Sigmoid colon (tissue), 7 donors: ENCODE results near the gene SYNPO2. TPM values are rescaled to one million over a fixed set of nuclear protein-coding genes. Genes with fewer than 3 reads are reported as not detected.

Source experiments
- DNase-seq: peaks from one replicate; pipeline ENCODE4 v3.0.0-alpha.2; 2019
- H3K27ac ChIP-seq, 4 donors: fragments of 200-600 bp; sonication (generic); one replicate each; pipeline ENCODE4 v1.5.1; 2016 to 2019; ENCODE audit warnings: mild to moderate bottlenecking in 1 of 4
- H3K27me3 ChIP-seq, 3 donors: fragments of 200-600 bp; sonication (generic); one replicate each; pipeline ENCODE4 v1.5.1; 2019; ENCODE audit warnings: mild to moderate bottlenecking in 1 of 3
- H3K36me3 ChIP-seq, 4 donors: fragments of 200-600 bp; sonication (generic); one replicate each; pipeline ENCODE4 v1.5.1; 2016 to 2019
- H3K4me1 ChIP-seq, 4 donors: fragments of 200-600 bp; sonication (generic); one replicate each; pipeline ENCODE4 v1.5.1; 2017 to 2019
- H3K4me3 ChIP-seq, 4 donors: fragments of 200-600 bp; sonication (generic); one replicate each; pipeline ENCODE4 v1.5.1; 2017 to 2019; ENCODE audit warnings: mild to moderate bottlenecking in 2 of 4, moderate library complexity in 1 of 4
- H3K9me3 ChIP-seq, 4 donors: fragments of 200-600 bp in 3 of 4; sonication (generic) in 3 of 4; one replicate each; pipeline versions ENCODE4 v1.5.1 to v1.6.1; 2013 to 2019
- EP300 ChIP-seq, 4 donors: sonication (generic); formaldehyde crosslinking; IDR thresholded peaks; one replicate each; pipeline ENCODE4 v1.6.1; 2017; ENCODE audit warnings: antibody characterized with exemption in 4 of 4
- POLR2A ChIP-seq, 2 donors: fragments of 450-650 bp; IDR thresholded peaks; one replicate each; pipeline ENCODE4 v1.6.1; 2016; ENCODE audit warnings: antibody characterized with exemption in 2 of 2, mild to moderate bottlenecking in 2 of 2, moderate library complexity in 2 of 2
- POLR2AphosphoS5 ChIP-seq, 4 donors: sonication (generic); formaldehyde crosslinking; IDR thresholded peaks; one replicate each; pipeline ENCODE4 v1.6.1; 2017; ENCODE audit warnings: antibody characterized with exemption in 4 of 4
- WGBS, 2 donors: extraction: QIAGEN DNeasy Blood & Tissue Kit; methylation state at CpG; one replicate each; pipeline ENCODE4 v1.1.7; 2013; 5-methylcytosine and 5-hydroxymethylcytosine counted together
- intact Hi-C: fragments of 100-400 bp; cut with DNase I; formaldehyde crosslinking; loops from one replicate; pipeline ENCODE4 v1.15.1; 2023
- polyA plus RNA-seq, 3 donors: library from polyadenylated mRNA; stranded (reverse); fragments of 200-250 nt; gene quantifications; one replicate each; pipeline ENCODE4 v1.2.3, GENCODE V29; 2013
- total RNA-seq, 4 donors: library from RNA; depleted of rRNA; stranded (reverse); fragments of >200 nt; gene quantifications; one replicate each; pipeline ENCODE4 v1.1.0, GENCODE V29; 2016
- TF ChIP-seq, protein P1 (sequence below), 4 experiments: fragments of 450-650 bp in 3 of 4; fragments of 200-600 bp in 1 of 4; IDR thresholded peaks; one replicate each; pipeline ENCODE4 v1.5.1; 2016 to 2019; ENCODE audit warnings: antibody characterized with exemption in 4 of 4, mild to moderate bottlenecking in 3 of 4, moderate library complexity in 2 of 4
- donor health status: healthy with polysubstance abuse.
- donor health status: Bipolar disorder and iron deficiency.
- donor health status: healthy.

Gene SYNPO2
- total and polyA plus RNA-seq, 7 donors, result 2.1 to 1,591 (median 611) TPM

DNA sequence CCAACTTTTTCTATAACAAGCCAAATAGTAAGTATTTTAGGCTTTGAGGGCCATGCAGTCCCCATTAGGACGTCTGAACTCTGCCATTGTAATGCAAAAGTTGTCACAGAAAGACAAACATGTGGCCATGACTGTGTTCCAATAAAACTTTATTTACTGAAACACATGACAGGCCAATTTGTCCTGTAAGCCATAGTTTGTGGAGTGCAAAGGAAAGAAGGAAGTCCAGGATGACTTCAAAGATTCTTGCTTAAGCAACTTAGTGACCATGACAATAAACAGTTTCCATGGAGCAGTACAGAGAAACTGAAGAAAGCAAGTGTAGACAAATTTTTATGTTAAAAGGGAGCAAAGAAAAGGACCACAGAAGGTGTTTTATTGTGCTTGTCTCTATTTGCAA, 212.0 kb downstream of the SYNPO2 start:
- intact Hi-C loops, result no loop called here
- no peaks in the 10 kb centered on the region for H3K36me3 ChIP-seq
- H3K4me1 ChIP-seq, result peaks cover 0 to 17% (median 11%) of the 10 kb centered on the region in 4 donors
- no peak for DNase-seq
- H3K9me3 ChIP-seq, result no peaks in the 10 kb centered on the region
- H3K27ac ChIP-seq, result peak overlapping the region in 1 of 4 donors; percentile 37
- no peaks in the 10 kb centered on the region for H3K27me3 ChIP-seq
- 11 to 53% methylated on average over 1 of the region's 1 CpG for WGBS, 2 donors
- TF ChIP-seq POLR2AphosphoS5 (IDR thresholded peaks at IDR 0.05), result peak in 2 of 4 donors; percentile 10 to 26
- TF ChIP-seq, protein P1, sequence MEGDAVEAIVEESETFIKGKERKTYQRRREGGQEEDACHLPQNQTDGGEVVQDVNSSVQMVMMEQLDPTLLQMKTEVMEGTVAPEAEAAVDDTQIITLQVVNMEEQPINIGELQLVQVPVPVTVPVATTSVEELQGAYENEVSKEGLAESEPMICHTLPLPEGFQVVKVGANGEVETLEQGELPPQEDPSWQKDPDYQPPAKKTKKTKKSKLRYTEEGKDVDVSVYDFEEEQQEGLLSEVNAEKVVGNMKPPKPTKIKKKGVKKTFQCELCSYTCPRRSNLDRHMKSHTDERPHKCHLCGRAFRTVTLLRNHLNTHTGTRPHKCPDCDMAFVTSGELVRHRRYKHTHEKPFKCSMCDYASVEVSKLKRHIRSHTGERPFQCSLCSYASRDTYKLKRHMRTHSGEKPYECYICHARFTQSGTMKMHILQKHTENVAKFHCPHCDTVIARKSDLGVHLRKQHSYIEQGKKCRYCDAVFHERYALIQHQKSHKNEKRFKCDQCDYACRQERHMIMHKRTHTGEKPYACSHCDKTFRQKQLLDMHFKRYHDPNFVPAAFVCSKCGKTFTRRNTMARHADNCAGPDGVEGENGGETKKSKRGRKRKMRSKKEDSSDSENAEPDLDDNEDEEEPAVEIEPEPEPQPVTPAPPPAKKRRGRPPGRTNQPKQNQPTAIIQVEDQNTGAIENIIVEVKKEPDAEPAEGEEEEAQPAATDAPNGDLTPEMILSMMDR (IDR thresholded peaks at IDR 0.05), result no peak
- no peak overlapping the region for H3K4me3 ChIP-seq

DNA sequence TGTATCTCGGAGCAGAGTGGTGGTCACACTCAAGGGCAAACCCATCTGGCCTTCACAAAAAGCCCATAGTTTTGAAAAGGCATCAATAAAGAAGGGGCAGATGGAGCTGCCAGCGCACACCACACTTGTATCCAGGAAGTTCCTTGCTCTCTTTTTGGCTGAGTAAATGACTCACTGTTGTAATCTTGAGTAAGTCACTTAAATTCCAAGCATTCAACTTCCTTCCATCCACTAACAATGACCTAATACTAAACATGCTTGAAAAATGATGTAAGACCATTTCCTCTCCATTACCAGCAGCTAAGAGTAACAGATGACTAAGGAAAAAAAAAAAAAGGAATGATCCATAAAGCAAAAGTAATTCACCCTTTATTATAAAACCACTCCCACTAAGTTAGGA, 214.6 kb downstream of the SYNPO2 start:
- H3K4me3 ChIP-seq, result no peak overlapping the region
- H3K4me1 ChIP-seq, result peaks cover 0 to 20% (median 8%) of the 10 kb centered on the region in 4 donors
- intact Hi-C loops, result no loop called here
- no peaks in the 10 kb centered on the region for H3K36me3 ChIP-seq
- no peaks in the 10 kb centered on the region for H3K9me3 ChIP-seq
- no peaks in the 10 kb centered on the region for H3K27me3 ChIP-seq
- peak; percentile 72 for DNase-seq
- WGBS, 2 donors, result 3 to 48% methylated on average over 2 of the region's 2 CpGs
- peak; percentile 38 to 80 (median 48) for TF ChIP-seq POLR2AphosphoS5 (IDR thresholded peaks at IDR 0.05)
- TF ChIP-seq EP300 (IDR thresholded peaks at IDR 0.05), result peak in 1 of 4 donors; percentile 40
- no peak for TF ChIP-seq POLR2A (IDR thresholded peaks at IDR 0.05)
- TF ChIP-seq, protein P1 (IDR thresholded peaks at IDR 0.05), result no peak
- peak overlapping the region in 3 of 4 donors; percentile 34 to 69 (median 55) for H3K27ac ChIP-seq

DNA sequence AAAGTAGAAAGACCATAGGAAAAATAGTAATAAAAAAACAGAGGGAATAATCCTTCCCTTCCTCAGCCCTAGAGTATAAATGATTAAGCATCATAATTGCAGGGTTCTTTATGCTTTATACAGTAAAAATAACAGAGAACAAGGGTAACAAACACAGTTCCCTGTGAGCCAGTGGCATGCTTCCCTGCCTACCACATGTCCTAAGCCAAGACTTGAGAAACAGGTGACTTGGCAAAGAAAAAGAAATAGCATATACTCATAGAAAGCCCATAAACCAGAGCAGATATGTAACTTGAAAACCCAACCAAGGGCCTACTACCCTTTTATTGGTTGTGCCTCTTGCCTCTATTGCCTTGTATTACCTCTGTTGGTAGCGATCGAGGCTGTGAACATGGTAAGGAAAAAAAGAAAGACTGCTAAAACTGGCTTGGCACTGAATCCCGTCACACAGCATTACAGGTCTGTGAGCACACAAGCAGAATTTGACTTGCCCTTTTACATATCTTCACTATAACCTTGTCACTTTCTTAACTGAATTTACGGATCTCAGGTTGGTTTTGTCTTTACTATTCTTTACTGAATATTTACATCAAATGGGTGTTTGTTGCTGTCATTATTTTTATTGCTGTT, 216.1 kb downstream of the SYNPO2 start:
- no peaks in the 10 kb centered on the region for H3K9me3 ChIP-seq
- H3K36me3 ChIP-seq, result no peaks in the 10 kb centered on the region
- H3K4me3 ChIP-seq, result no peak overlapping the region
- TF ChIP-seq, protein P1 (IDR thresholded peaks at IDR 0.05), result no peak
- TF ChIP-seq POLR2A (IDR thresholded peaks at IDR 0.05) (no peak), POLR2AphosphoS5 (IDR thresholded peaks at IDR 0.05) (no peak), EP300 (IDR thresholded peaks at IDR 0.05) (no peak)
- DNase-seq, result no peak
- intact Hi-C loops, result loop anchor here (5.0 kb wide), 1 partner anchor 108 kb away; the partner anchor contains the start of gene USP53
- H3K27me3 ChIP-seq, result no peaks in the 10 kb centered on the region
- H3K4me1 ChIP-seq, result peaks cover 0 to 10% (median 8%) of the 10 kb centered on the region in 4 donors
- WGBS, 2 donors, result 47 to 67% methylated on average over 4 of the region's 4 CpGs
- no peak overlapping the region for H3K27ac ChIP-seq

DNA sequence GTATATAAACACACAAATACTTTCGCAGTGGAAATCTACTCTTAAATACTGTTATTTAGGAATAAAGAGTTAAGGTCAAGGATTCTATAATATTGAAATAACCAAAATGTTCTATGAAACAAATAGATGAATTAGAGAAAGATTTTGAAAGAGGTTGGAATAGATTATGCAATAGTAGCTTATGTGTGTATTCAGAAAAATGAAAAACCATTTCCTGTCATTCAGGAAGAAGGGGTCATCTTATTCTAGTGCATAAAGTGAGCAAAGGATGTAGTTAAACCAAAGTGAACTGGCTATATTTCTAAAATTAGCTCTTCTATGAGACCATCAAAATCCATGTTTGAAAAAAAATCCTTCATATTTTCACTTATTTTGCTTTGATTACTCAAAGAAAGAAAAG, 217.0 kb downstream of the SYNPO2 start:
- no peaks in the 10 kb centered on the region for H3K36me3 ChIP-seq
- H3K4me1 ChIP-seq, result peaks cover 0 to 10% (median 8%) of the 10 kb centered on the region in 4 donors
- H3K27me3 ChIP-seq, result no peaks in the 10 kb centered on the region
- H3K9me3 ChIP-seq, result no peaks in the 10 kb centered on the region
- intact Hi-C loops, result loop anchor here (5.0 kb wide), 1 partner anchor 107 kb away; the partner anchor contains the start of gene USP53
- H3K27ac ChIP-seq, result no peak overlapping the region
- DNase-seq, result no peak
- H3K4me3 ChIP-seq, result no peak overlapping the region
- 84 to 89% methylated on average over 1 of the region's 1 CpG for WGBS, 2 donors
- no peak for TF ChIP-seq POLR2AphosphoS5 (IDR thresholded peaks at IDR 0.05)

DNA sequence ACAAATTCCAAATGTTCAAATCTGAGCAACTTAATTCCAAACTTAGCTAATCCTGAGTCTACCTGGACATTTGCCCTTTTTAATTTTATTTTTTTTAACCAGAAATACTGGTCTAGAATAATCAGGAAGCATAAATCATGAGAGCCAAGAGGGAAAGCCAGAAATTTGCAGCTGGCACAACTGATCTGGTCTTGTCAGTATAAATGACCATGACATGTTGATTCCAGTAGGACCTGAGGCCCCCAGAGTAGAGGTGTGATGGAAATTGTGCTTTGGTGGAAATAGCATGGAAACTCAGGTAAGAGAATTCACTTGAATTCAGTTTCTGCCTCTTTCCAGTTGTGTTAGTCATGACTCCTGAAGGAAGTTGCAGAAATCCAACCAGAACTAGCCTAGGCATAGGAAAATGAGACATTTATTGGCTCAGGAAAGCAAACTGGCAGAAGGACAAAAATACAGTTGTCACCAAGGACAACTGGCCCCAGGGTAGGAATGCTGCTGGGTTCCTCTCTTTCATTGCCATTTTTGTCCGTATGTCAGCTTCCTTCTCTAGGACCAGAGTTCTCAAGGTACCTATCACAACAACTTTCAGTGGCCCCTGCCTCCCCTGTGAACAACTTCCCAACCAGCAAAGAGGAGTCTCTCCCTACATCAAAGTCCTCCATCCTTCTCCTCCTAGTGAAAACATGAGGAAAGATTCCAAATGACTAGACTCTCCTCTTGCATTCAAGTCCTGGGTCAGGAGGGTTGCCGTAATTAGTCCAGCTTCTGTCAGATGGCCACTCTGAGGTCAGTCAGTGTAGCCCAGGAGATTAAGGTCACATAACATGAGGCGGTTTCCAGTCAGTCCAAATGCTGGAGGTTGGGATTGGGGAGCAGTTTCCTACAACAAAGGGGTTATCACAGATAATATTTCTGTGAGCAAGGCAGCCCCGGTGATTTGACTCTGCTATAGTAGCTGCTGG, 217.7 kb downstream of the SYNPO2 start:
- no peaks in the 10 kb centered on the region for H3K27me3 ChIP-seq
- no peaks in the 10 kb centered on the region for H3K9me3 ChIP-seq
- WGBS, 2 donors, result 78 to 80% methylated on average over 4 of the region's 4 CpGs
- no peak for TF ChIP-seq EP300 (IDR thresholded peaks at IDR 0.05)
- no peak for TF ChIP-seq POLR2AphosphoS5 (IDR thresholded peaks at IDR 0.05)
- no peak for TF ChIP-seq POLR2A (IDR thresholded peaks at IDR 0.05)
- TF ChIP-seq, protein P1 (IDR thresholded peaks at IDR 0.05), result no peak
- no peak overlapping the region for H3K27ac ChIP-seq
- no peak for DNase-seq
- H3K4me1 ChIP-seq, result peaks cover 0 to 10% (median 8%) of the 10 kb centered on the region in 4 donors
- H3K4me3 ChIP-seq, result no peak overlapping the region
- no peaks in the 10 kb centered on the region for H3K36me3 ChIP-seq
- intact Hi-C loops, result loop anchor here (5.0 kb wide), 1 partner anchor 106 kb away; the partner anchor contains the start of gene USP53
